Activated T-cell treated with anti-CD3 and anti-CD28 coated beads for 24 hours (primary cell): ENCODE results near the gene RELCH.

ENCODE experiments used
- DNase-seq: peaks from one replicate; pipeline ENCODE4 v3.0.0-alpha.2; 2020; ENCODE audit warnings: low read depth

Gene RELCH

DNA sequence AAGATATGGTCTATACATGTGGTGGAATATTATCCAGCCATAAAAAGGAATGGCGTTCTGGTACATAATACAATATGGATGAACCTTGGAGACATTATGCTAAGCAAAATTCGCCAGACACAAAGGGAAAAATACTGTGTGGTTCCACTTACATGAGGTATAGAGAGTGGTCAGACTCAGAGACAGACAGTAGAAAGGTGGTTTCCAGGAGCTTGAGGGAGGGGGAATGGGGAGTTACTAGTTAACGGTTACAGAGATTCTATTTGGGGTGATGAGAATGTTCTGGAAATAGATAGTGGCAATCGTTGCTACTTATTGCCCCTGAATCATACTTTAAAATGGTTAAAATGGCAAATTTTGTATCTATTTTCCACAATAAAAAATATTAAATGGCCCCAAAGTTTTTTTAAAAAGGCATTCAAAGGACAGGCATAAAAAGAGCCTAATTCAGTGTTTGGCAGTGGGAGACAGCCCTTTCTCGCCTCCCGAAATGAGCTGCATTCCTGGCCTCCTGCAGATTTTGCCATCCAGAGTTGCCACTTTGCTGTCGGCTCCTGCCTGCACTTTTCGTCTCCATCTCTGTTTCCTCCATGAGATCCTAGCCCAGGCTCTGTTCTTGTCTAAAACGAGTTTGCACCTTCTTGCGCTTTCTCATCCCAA, 151.5 kb downstream of the RELCH start:
- DNase-seq: no peak

DNA sequence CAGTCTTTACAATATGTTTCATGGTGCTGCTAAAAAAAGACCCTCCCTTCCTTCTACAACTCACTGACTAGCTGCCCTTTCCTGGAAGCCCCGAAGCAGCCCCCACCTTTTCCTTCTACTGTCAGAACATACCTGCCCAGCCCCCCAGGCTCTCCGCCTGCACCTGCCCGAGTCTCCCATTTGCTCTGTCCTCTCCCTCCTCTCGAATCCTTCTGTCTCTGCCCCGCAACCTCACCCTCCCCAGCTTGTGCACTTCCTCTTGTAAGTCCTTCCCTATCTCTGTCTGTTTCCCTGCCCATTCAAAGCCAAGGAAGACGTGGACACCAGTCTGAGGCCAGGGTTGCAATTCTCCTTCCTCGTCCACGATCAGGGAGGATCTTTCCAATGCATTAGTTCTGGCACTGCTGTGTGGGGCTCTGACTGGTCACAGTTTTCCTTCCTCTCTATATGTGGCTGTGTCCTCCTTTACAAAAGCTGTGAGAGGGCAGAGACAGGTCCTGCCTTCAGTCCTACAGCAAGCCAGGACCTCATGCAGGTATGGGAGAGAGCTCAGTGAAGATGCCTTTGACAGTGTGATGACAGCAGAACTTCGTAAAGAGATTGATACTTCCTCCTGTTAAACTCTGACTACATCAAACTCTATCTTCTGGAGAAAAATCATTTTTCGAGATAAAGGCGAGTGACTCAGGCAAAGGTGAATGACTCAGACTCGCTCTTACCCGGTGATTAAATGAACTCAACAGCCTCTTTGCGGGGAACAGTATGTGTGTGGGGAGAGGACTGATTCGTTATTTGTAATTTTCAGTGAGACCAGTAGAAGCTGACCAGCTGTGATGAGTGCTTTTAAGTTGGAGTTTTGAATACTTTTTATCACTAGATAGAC, 152.3 kb downstream of the RELCH start:
- DNase-seq: peak; percentile 7

DNA sequence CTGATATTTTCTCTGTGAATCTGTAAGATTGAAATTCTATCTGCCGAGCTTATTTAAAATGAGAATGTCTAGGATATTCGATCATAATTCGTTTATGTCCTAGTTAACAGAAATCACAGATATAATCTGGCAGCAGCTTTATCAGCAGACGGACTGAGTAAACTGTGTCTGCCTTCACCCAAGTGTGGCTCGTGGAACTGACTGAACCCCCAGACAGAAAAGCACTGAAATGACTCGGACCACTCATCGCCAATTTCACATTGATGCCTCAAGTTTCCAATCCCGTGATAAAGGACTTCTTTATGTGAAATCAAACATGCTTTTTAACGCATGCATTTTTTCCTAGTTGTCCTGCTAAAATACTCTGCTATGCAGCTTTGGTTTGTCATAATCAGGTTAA, 153.9 kb downstream of the RELCH start:
- no peak for DNase-seq

DNA sequence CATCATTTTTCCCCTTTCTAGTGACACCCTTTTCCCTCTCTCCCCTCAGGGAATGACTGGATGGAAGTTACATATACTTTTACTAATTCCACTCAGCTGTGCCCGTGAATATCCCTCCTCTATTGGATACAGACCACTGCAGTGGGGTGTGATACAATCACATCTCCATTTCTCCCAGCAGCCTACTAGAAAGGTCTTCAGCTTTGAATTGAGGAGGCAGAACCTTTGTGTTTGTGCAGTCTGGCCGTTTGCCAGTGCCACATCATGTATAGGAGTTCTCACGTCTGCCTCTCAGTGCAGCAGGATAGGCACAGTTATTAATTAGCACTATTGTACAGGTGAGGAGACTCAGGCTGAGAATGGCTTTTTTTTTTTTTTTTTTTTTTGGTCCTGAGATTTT, 154.4 kb downstream of the RELCH start:
- DNase-seq: no peak

DNA sequence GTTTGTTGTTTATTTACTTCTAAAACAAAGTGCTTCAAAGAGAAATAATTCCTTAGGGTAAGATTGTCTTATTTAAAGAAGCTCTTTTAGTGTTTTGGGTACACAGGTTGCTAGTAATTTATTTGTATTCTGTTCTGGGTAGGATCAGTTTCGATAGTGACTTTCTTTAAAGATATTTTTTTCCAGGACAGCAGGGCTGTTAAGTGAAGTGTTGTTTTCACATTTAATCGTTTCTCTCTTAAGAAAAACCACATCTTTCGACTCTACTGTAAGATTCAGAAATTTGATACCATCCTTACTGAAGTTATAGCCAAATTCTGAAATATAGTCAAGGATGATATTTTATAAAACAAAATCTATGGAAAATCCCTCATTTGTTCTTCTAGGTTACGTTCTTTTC, 155.8 kb downstream of the RELCH start:
- no peak for DNase-seq

DNA sequence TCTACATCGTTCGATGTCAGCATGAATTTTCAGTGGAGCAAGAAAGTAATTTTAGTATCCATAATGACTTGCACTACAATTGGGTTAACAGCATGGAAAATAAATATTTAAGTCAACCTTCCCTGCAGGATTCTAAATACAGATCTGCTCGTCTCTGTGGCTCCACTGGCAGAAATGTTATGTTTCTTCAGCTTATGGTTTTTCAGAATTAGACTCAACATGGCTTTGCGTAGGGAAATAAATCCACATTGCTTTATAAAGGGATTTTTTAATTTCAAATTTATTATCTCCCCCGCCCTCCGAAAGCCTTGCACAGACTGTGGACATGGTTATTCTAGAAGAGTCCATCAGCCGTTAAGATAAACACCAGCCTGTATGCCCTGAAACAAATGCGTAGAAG, 156.3 kb downstream of the RELCH start:
- DNase-seq: no peak

DNA sequence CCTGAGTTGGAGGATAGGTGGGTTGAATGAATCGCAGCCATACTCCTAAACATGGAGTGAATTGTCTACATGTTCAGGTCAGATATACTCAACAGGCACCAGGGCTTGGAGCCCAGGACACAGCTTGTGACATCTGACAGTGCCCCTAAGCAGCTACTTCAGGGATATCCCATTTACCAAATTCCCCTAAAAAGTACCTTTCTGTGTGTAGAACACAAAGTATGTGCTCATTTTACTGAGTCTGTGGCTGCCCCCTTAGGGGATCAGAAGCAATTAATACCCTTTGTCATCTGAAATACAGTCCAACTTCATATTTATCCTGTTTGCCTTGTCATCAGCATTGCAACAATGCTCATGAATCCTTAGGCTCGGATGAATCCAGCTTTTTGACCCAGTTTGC, 158.9 kb downstream of the RELCH start:
- no peak for DNase-seq

DNA sequence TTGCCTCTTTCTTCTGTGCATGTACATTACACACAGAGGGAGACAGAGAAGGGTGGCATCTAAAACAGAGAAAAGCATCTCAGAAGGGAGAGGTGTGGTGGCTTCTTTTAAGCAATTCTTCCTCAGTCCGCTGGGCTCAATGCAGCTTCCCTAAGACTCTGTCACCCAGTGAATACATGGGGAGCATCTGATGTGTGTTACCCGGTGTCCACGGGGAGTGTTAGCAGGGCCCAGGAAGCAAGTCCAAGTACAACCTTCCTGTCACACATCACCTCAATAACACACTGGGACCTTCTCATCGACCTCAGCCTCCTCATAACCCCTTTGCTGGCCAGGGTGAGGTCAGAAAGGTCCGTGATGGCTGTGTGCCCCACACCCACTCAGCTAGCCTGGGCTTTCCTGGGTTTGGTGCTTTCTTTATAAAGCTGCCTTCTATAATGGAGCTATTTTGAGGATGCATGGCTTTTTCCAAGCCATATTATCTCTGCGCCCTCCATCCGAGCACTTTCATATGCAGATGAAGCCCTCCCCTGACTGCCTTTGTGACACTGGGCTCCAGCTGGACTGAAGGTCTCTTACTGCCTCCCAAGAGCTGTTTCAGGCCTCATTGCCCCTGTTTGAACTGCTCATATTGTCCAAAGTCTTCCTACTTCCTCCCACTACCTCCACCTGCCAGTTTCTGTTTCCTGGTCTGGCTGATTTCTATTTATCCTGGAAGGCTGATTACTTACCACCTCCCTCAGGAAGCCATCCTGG, 159.5 kb downstream of the RELCH start:
- DNase-seq: no peak

DNA sequence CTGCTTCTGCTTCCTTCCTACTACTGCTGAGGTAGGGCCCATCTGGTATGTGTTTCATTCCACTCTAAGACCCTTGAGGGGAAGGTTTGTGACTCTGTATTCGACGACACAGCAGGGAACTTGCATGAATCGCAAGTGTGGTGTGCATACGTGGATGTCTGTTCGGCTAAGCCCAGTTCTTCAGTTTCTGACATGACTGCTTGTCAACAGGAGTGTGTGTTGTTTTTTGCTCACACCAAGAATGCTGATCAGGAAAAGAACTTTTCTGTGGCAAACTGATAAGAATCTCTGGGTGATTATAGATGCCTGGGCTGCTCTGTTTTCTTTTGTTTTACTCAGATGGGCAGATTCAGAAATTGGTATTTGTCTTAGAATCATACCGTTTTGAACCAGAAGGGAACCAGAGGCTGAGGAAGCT, 160.0 kb downstream of the RELCH start:
- DNase-seq: no peak

DNA sequence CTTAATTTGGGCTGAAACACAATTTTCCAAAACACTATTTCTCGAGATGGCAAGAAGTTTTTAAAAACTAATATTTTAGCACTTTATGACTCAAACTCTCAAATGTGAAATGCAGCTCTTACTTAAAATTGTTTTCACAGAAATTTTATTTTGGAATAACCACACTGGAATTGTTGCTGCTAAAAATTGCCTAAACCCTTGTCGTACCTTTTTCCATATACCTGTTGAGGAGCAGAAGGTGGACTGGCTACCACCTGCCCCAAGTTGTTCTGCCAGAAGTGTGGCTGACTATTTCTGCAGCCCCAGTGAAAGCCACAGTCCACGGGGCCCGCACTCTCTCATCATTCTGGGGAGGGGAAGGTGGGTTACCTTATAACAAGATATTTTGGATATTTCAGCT, 161.4 kb downstream of the RELCH start:
- DNase-seq: no peak

DNA sequence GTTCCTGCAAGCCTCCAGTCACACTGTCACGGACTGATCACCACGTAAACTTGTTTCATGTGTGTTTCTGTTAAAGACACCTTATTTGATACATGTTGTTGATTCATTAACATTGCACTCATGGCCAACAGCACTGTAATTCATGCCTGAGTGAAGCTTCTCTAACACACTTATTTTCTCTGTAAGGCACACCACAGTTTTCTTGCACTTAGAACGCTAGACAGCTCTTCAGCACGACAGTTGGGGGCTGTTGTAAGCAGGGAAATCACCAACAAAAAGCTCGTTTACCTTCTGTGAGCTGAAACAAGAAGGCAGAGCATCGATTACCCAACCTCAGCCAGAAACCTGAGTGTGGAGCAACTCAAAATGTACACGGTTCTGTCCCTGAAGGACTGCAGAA, 166.1 kb downstream of the RELCH start:
- DNase-seq: no peak

DNA sequence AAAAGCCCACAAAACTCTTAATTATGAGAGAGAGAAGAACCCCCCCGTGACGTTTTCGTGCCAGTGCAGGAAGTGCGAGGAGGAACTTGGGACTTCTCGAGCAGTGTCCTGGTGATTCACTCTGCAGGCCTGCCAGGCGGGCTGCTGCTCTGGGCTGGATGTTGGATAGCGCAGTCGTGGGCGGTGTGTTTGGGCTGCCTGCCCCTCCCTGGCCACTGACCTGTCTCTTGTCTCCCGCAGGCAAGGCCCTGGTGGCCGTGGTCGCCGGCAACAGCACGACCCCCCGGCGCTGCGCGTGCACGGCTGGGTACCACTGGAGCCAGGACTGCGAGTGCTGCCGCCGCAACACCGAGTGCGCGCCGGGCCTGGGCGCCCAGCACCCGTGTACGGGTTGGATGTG, 167.1 kb downstream of the RELCH start:
- DNase-seq: no peak

DNA sequence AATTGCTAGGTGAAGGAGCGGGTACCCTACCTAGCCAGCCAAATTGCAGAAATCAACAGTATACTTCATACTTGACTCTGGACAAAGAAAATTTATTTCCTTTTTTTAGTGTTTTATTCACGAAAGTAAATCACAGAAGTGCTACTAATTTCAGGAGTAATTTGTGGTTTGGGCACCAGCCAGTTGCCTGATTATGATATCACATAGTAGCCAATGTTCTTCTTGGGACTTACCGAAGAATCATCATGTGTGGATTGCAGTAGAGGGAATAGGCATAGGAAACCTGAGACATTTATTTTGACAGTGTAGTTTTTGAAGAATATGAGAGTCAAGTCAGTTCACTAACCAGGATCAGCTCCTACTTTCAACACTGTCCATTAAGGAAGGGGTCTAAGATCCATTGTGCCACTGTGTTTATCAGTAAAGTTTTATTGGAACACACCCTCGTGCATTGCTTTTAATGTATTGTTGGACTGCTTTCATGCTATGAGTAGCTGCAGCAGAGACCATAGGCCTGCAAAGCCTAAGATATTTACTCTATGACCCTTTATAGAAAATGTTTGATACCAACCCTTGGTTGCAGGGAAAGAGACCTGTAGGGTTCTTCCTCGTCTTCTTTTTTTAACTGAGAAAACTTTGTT, 170.1 kb downstream of the RELCH start:
- DNase-seq: no peak
